Neural cell (in vitro differentiated cells): ENCODE data around the gene TMEM273. TPM values are rescaled to one million over a fixed set of nuclear protein-coding genes. Genes with fewer than 3 reads are reported as not detected.

Experiments used
- H2AFZ ChIP-seq: fragments of 200-600, 300-800 bp; sonication (generic), shearing (Covaris generic); 2 replicates; pipeline ENCODE4 v1.6.0; 2014; ENCODE audit warnings: low read depth, mild to moderate bottlenecking, antibody characterized with exemption, low read length, moderate library complexity
- H3F3A ChIP-seq: fragments of 200-600 bp; shearing (Covaris generic); 2 replicates; pipeline ENCODE4 v1.6.1; 2016; ENCODE audit warnings: mild to moderate bottlenecking, moderate library complexity, mixed read lengths, antibody characterized with exemption, low read length; ENCODE audit not compliant: insufficient read depth, poor library complexity, severe bottlenecking
- H3K27ac ChIP-seq: fragments of 200-600, 300-800 bp; sonication (generic), shearing (Covaris generic); 2 replicates; pipeline ENCODE4 v1.5.1; 2014; ENCODE audit warnings: mild to moderate bottlenecking, low read length, moderate library complexity
- H3K27me3 ChIP-seq: fragments of 300-800, 200-600 bp; sonication (generic), shearing (Covaris generic); 2 replicates; pipeline ENCODE4 v1.6.0; 2014; ENCODE audit warnings: mild to moderate bottlenecking, low read depth, low read length, moderate library complexity; ENCODE audit not compliant: insufficient read depth
- H3K36me3 ChIP-seq: fragments of 300-800, 200-600 bp; sonication (generic), shearing (Covaris generic); 2 replicates; pipeline ENCODE4 v1.5.1; 2014; ENCODE audit warnings: mild to moderate bottlenecking, antibody characterized with exemption, low read length, moderate library complexity; ENCODE audit not compliant: insufficient read depth
- H3K4me2 ChIP-seq: fragments of 300-800, 200-600 bp; sonication (generic), shearing (Covaris generic); 2 replicates; pipeline ENCODE4 v1.6.0; 2014; ENCODE audit warnings: mild to moderate bottlenecking, low read length
- H3K4me3 ChIP-seq: fragments of 300-800, 200-600 bp; sonication (generic), shearing (Covaris generic); 2 replicates; pipeline ENCODE4 v1.5.1; 2014; ENCODE audit warnings: mild to moderate bottlenecking, low read length, moderate library complexity
- H3K79me2 ChIP-seq: fragments of 200-600 bp; shearing (Covaris generic); replicated peaks from 2 replicates; pipeline ENCODE4 v1.6.0; 2014; ENCODE audit warnings: mild to moderate bottlenecking, low read length, moderate library complexity; ENCODE audit not compliant: insufficient read depth
- H3K9ac ChIP-seq: fragments of 300-800, 200-600 bp; sonication (generic), shearing (Covaris generic); 2 replicates; pipeline ENCODE4 v1.6.1; 2016; ENCODE audit warnings: mild to moderate bottlenecking, low read length, mixed read lengths
- H3K9me2 ChIP-seq: fragments of 200-600 bp; shearing (Covaris generic); 2 replicates; pipeline ENCODE4 v1.6.1; 2016; ENCODE audit warnings: mild to moderate bottlenecking, low read length, mixed read lengths; ENCODE audit not compliant: insufficient read depth
- H3K9me3 ChIP-seq: fragments of 200-600, 300-800 bp; sonication (generic), shearing (Covaris generic); 2 replicates; pipeline ENCODE4 v1.6.1; 2016; ENCODE audit warnings: mild to moderate bottlenecking, mixed run types, low read length, moderate library complexity, mixed read lengths
- H4K20me1 ChIP-seq: fragments of 200-600 bp; shearing (Covaris generic); 2 replicates; pipeline ENCODE4 v1.6.1; 2016; ENCODE audit warnings: mild to moderate bottlenecking, mixed run types; ENCODE audit not compliant: insufficient read depth
- EP300 ChIP-seq: fragments of 450-650 bp; conservative IDR thresholded peaks from 2 replicates; pipeline ENCODE4 v1.6.1; 2014; ENCODE audit warnings: antibody characterized with exemption, mild to moderate bottlenecking, moderate library complexity; ENCODE audit not compliant: poor library complexity, severe bottlenecking
- EZH2 ChIP-seq: fragments of 200-600, 300-800 bp; shearing (Covaris generic), sonication (generic); IDR thresholded peaks from 2 replicates; pipeline ENCODE4 v1.6.1; 2014; ENCODE audit warnings: antibody characterized with exemption, low read length, borderline replicate concordance, mild to moderate bottlenecking; ENCODE audit not compliant: insufficient read depth, poor library complexity, severe bottlenecking
- MXI1 ChIP-seq: fragments of 450-650 bp; conservative IDR thresholded peaks from 2 replicates; pipeline ENCODE4 v1.6.1; 2014; ENCODE audit warnings: antibody characterized with exemption, mild to moderate bottlenecking; ENCODE audit not compliant: poor library complexity, severe bottlenecking
- POLR2AphosphoS5 ChIP-seq: IDR thresholded peaks from 2 replicates; pipeline ENCODE4 v1.6.1; 2012
- RAD21 ChIP-seq: fragments of 450-650 bp; conservative IDR thresholded peaks from 2 replicates; pipeline ENCODE4 v1.6.1; 2014; ENCODE audit warnings: antibody characterized with exemption, mild to moderate bottlenecking, moderate library complexity
- REST ChIP-seq: IDR thresholded peaks from 2 replicates; pipeline ENCODE4 v1.6.1; 2012; ENCODE audit warnings: borderline replicate concordance
- SMC3 ChIP-seq: fragments of 450-650 bp; conservative IDR thresholded peaks from 2 replicates; pipeline ENCODE4 v1.6.1; 2014; ENCODE audit warnings: antibody characterized with exemption, mild to moderate bottlenecking, moderate library complexity; ENCODE audit not compliant: poor library complexity
- TAF1 ChIP-seq: IDR thresholded peaks from 2 replicates; pipeline ENCODE4 v1.6.1; 2012; ENCODE audit warnings: low read depth
- polyA plus RNA-seq: library from polyadenylated mRNA; depleted of rRNA; stranded (reverse); fragments of >200 nt; gene quantifications from 2 replicates; pipeline ENCODE4 v1.2.3, GENCODE V29; 2014
- TF ChIP-seq, protein P1 (sequence below): fragments of 450-650 bp; IDR thresholded peaks from 2 replicates; pipeline ENCODE4 v1.5.1; 2014; ENCODE audit warnings: antibody characterized with exemption, mild to moderate bottlenecking, moderate library complexity; ENCODE audit not compliant: poor library complexity, severe bottlenecking

TMEM273 gene
- polyA plus RNA-seq, 1 donor from 2014 or later: not detected

DNA sequence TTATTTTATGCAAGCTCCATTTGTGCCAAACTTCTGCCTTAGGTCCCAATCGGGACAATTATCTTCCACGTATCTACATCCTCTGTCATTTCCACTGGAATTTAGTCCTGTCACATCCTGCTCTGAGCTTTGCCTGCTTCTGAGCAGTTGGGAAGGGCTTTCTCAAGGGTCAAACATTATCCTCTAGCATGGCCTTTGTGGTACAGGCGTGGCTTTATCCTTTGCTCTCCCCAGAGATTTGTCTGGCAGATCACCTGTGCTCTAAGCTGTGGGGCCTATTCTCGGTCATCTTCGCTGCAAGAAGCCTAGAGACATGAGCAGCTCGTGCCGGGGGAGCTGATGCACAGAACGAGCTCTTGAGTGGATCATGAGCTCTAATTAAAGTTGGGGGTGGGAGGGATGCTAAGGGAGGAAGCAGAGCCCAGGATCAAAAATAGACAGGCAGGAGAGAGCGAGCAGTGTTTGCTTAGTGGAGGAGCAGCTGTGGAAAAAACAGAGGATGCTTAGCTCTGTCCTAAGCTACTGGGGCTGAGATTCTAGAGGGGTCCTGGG lies 19.8 kb upstream of the TMEM273 start:
- no peaks in the 10 kb centered on the region for H3F3A ChIP-seq
- H3K27me3 ChIP-seq: no peaks in the 10 kb centered on the region
- no peak overlapping the region for H3K4me2 ChIP-seq
- no peaks in the 10 kb centered on the region for H3K79me2 ChIP-seq
- H4K20me1 ChIP-seq: no peaks in the 10 kb centered on the region
- no peaks in the 10 kb centered on the region for H3K9me3 ChIP-seq
- no peak overlapping the region for H3K4me3 ChIP-seq
- no peak overlapping the region for H2AFZ ChIP-seq
- H3K27ac ChIP-seq: no peak overlapping the region
- no peaks in the 10 kb centered on the region for H3K36me3 ChIP-seq
- no peak overlapping the region for H3K9ac ChIP-seq
- no peaks in the 10 kb centered on the region for H3K9me2 ChIP-seq
- TF ChIP-seq MXI1 (no peak), REST (no peak)

- H3K4me3 ChIP-seq: no peak overlapping the region
- H3K79me2 ChIP-seq: no peaks in the 10 kb centered on the region
- no peak for TF ChIP-seq MXI1
- TF ChIP-seq EZH2: no peak
- TF ChIP-seq POLR2AphosphoS5: no peak
- TF ChIP-seq SMC3: no peak
- no peak for TF ChIP-seq RAD21
- no peak for TF ChIP-seq REST
- no peak for TF ChIP-seq TAF1
- TF ChIP-seq EP300: no peak
- TF ChIP-seq, protein P1, sequence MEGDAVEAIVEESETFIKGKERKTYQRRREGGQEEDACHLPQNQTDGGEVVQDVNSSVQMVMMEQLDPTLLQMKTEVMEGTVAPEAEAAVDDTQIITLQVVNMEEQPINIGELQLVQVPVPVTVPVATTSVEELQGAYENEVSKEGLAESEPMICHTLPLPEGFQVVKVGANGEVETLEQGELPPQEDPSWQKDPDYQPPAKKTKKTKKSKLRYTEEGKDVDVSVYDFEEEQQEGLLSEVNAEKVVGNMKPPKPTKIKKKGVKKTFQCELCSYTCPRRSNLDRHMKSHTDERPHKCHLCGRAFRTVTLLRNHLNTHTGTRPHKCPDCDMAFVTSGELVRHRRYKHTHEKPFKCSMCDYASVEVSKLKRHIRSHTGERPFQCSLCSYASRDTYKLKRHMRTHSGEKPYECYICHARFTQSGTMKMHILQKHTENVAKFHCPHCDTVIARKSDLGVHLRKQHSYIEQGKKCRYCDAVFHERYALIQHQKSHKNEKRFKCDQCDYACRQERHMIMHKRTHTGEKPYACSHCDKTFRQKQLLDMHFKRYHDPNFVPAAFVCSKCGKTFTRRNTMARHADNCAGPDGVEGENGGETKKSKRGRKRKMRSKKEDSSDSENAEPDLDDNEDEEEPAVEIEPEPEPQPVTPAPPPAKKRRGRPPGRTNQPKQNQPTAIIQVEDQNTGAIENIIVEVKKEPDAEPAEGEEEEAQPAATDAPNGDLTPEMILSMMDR: no peak
- no peak overlapping the region for H2AFZ ChIP-seq
- H3K4me2 ChIP-seq: no peak overlapping the region
- no peaks in the 10 kb centered on the region for H3K36me3 ChIP-seq
- no peaks in the 10 kb centered on the region for H3K9me3 ChIP-seq
- no peaks in the 10 kb centered on the region for H4K20me1 ChIP-seq
- no peak overlapping the region for H3K9ac ChIP-seq
- no peaks in the 10 kb centered on the region for H3K9me2 ChIP-seq
- H3F3A ChIP-seq: no peaks in the 10 kb centered on the region
- H3K27me3 ChIP-seq: no peaks in the 10 kb centered on the region
- no peak overlapping the region for H3K27ac ChIP-seq
Measured at GRCh38 chr10:49207113-49207512, 18.9 kb upstream of the TMEM273 start.
